Naive thymus-derived CD4-positive, alpha-beta T cell (primary cell): Measurements from ENCODE around the gene ZC3H12D. TPM values are rescaled to one million over a fixed set of nuclear protein-coding genes. Genes with fewer than 3 reads are reported as not detected.

ENCODE experiments used
- ATAC-seq: fragments of 150-1000 bp; cut with Tn5 transposase; 2 replicates; pipeline ENCODE4 v1.10.0; 2021; ENCODE audit warnings: mild to moderate bottlenecking, moderate library complexity
- CTCF ChIA-PET: fragments of 350-600 bp; sonication (Branson Sonifier 250); formaldehyde crosslinking; loops from one replicate; lab custom pipeline; 2021; ENCODE audit warnings: antibody characterized with exemption; lab: Charles Lee
- POLR2A ChIA-PET: fragments of 350-600 bp; sonication (Branson Sonifier 250); formaldehyde crosslinking; loops from one replicate; lab custom pipeline; 2021; ENCODE audit warnings: antibody characterized with exemption, inconsistent platforms; lab: Charles Lee
- DNase-seq, 9 donors: peaks; one replicate each; pipeline versions ENCODE4 v3.0.0 to v3.0.0-alpha.2; 2020 to 2022; ENCODE audit warnings: mixed read lengths in 1 of 9
- H3K27ac ChIP-seq: one replicate; pipeline ENCODE4 v1.7.0; 2013; ENCODE audit warnings: mild to moderate bottlenecking, low read depth, low read length, moderate library complexity
- H3K27me3 ChIP-seq, 2 donors: one replicate each; pipeline ENCODE4 v1.7.0; 2013; ENCODE audit warnings: low read length in 2 of 2, mild to moderate bottlenecking in 2 of 2, moderate library complexity in 2 of 2; ENCODE audit not compliant: control insufficient read depth in 2 of 2, insufficient read depth in 2 of 2
- H3K36me3 ChIP-seq, 3 experiments: 1 replicate in 2 of 3; 2 replicates in 1 of 3; pipeline ENCODE4 v1.7.0; 2013; ENCODE audit warnings: low read length in 3 of 3, mild to moderate bottlenecking in 3 of 3, moderate library complexity in 1 of 3; ENCODE audit not compliant: insufficient read depth in 3 of 3, control insufficient read depth in 2 of 3
- H3K4me1 ChIP-seq, 2 donors: one replicate each; pipeline ENCODE4 v1.7.0; 2013; ENCODE audit warnings: low read length in 2 of 2, mild to moderate bottlenecking in 2 of 2, moderate library complexity in 1 of 2; ENCODE audit not compliant: control insufficient read depth in 2 of 2, insufficient read depth in 2 of 2
- H3K4me3 ChIP-seq: 2 replicates; pipeline ENCODE4 v1.7.0; 2013; ENCODE audit warnings: mild to moderate bottlenecking, low read length
- H3K9me3 ChIP-seq, 3 experiments: 1 replicate in 2 of 3; 2 replicates in 1 of 3; pipeline ENCODE4 v1.7.0; 2013; ENCODE audit warnings: low read length in 3 of 3; ENCODE audit not compliant: control insufficient read depth in 2 of 3
- H3K27ac Mint-ChIP-seq, 9 donors: one replicate each; pipeline ENCODE4 v1.8.0; 2020 to 2022; ENCODE audit warnings: mixed read lengths in 9 of 9, mild to moderate bottlenecking in 8 of 9, moderate library complexity in 5 of 9, inconsistent platforms in 2 of 9
- H3K27me3 Mint-ChIP-seq, 5 donors: one replicate each; pipeline ENCODE4 v1.8.0; 2021 to 2022; ENCODE audit warnings: mixed read lengths in 5 of 5, mild to moderate bottlenecking in 1 of 5
- H3K36me3 Mint-ChIP-seq, 5 donors: one replicate each; pipeline ENCODE4 v1.8.0; 2020 to 2022; ENCODE audit warnings: mixed read lengths in 5 of 5, mild to moderate bottlenecking in 3 of 5, inconsistent platforms in 1 of 5
- H3K4me1 Mint-ChIP-seq, 7 donors: one replicate each; pipeline ENCODE4 v1.8.0; 2020 to 2022; ENCODE audit warnings: mixed read lengths in 7 of 7, mild to moderate bottlenecking in 3 of 7, inconsistent platforms in 1 of 7
- H3K4me3 Mint-ChIP-seq, 10 donors: one replicate each; pipeline ENCODE4 v1.8.0; 2020 to 2022; ENCODE audit warnings: mild to moderate bottlenecking in 10 of 10, mixed read lengths in 10 of 10, moderate library complexity in 6 of 10, inconsistent platforms in 2 of 10
- H3K9me3 Mint-ChIP-seq, 11 donors: one replicate each; pipeline ENCODE4 v1.8.0; 2020 to 2022; ENCODE audit warnings: mixed read lengths in 11 of 11, mild to moderate bottlenecking in 4 of 11, inconsistent platforms in 1 of 11, moderate library complexity in 1 of 11
- intact Hi-C, 2 donors: fragments of 100-400 bp; cut with micrococcal nuclease; formaldehyde crosslinking; loops; one replicate each; pipeline ENCODE4 v1.15.1; 2023
- polyA plus RNA-seq, 2 donors: library from polyadenylated mRNA; unstranded; fragments of 300-500 nt; fragmentation: Illumina TruSeq; gene quantifications; one replicate each; pipeline ENCODE4 v1.2.3, GENCODE V29; 2021
- total RNA-seq, 6 experiments: library from RNA in 5 of 6; stranded (reverse) in 5 of 6; gene quantifications; 1 replicate in 5 of 6; 2 replicates in 1 of 6; pipeline ENCODE4 v1.2.3 and lab custom pipeline; 2021 to 2026

Gene ZC3H12D
- 10 to 100 TPM; 30.1 to 85.6 (median 74.1) TPM for total RNA-seq
- polyA plus RNA-seq = 1 to 10 TPM; 1.8 to 2.3 TPM
- total RNA-seq (lab: John Stamatoyannopoulos, UW) = 101 reads per million, percentile 84 among the genes with 10 or more reads in this experiment

DNA sequence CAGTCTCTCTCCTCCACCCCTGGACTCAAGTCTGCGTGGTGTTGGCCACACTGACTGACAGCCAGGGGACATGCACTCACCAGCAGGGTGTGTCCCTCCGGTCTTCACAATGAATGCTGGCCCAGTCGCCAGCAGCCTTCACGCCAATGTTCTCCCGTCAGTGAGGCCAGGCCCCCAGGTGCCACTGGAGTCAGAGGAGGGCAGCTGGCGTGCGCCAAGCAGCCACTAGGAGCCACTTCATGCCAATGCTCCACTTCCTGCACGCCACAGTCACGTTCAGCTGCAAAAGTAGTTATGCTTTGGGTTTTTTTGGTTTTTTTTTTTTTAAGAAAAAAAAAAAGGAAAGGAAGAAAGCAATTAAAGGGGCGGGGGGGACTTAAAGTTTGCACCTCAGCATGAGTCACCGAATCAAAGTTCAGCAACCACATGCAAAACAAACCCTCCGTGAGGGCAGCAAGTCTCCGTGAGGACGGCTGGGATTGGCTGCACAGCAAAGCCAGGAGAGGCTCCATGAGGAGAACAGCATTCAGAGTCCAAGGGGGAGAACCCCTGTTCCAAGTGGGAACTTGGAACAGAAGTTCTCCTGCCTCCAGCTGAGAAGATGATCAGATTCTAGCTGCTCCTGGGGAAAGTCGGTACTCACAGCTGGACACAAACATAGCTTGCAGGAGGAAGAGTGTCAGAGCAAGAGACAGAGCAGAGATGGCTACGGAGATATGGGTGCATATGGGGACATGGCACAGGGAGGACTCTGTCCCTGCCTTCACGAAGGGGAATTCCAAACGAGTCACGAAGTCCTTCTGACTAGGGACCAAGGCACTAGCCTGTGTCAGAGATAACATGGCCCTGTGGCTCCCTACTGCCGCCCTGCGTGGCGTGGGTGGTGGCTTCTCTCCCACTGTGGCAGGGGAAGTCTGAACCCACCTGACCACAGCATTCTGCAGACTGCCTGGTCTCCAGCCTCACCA, at the start of gene ZC3H12D:
Gene ZC3H12D, minus strand, starts transcription at position 282 of the 968 bp plus-strand sequence. CDS start 10,471 bp downstream, outside the sequence.
- H3K4me1 Mint-ChIP-seq = peaks cover 34 to 68% (median 57%) of the 10 kb centered on the region in 7 donors
- no peaks in the 10 kb centered on the region for H3K27me3 ChIP-seq
- no peaks in the 10 kb centered on the region for H3K9me3 Mint-ChIP-seq
- peak within 1 kb of the TSS; percentile 57 for H3K4me3 ChIP-seq
- H3K4me1 ChIP-seq = peaks cover 25 to 41% of the 10 kb centered on the region in 2 donors
- H3K27me3 Mint-ChIP-seq = no peaks in the 10 kb centered on the region
- peak; percentile 65 to 85 (median 79) for DNase-seq
- peak within 1 kb of the TSS; percentile 85 to 95 (median 92) for H3K4me3 Mint-ChIP-seq
- intact Hi-C loops = loop anchor here (1.0 to 2.0 kb wide), 8 partner anchors 10 to 81 kb away; partner anchors contain the start of genes GINM1 (in 1 of the 2) and PPIL4 (in 1 of the 2)
- peak within 1 kb of the TSS; percentile 90 for H3K27ac ChIP-seq
- H3K36me3 ChIP-seq = no peaks in the 10 kb centered on the region
- peak within 1 kb of the TSS; percentile 94 to 100 (median 98) for H3K27ac Mint-ChIP-seq
- peaks cover 0 to 24% (median 2%) of the 10 kb centered on the region in 5 donors for H3K36me3 Mint-ChIP-seq
- POLR2A ChIA-PET = interaction anchor here (0.6 to 1.9 kb wide), 10 partner anchors 14 to 419 kb away, joined by 3 to 6 read pairs (median 4); partner anchors contain the start of genes NUP43 and PPIL4
- no peaks in the 10 kb centered on the region for H3K9me3 ChIP-seq
- CTCF ChIA-PET = interaction anchor here (0.6 to 3.7 kb wide), 13 partner anchors 8 to 456 kb away, joined by 3 to 22 read pairs (median 5); partner anchors contain the start of gene PPIL4
- peak; percentile 83 for ATAC-seq

DNA sequence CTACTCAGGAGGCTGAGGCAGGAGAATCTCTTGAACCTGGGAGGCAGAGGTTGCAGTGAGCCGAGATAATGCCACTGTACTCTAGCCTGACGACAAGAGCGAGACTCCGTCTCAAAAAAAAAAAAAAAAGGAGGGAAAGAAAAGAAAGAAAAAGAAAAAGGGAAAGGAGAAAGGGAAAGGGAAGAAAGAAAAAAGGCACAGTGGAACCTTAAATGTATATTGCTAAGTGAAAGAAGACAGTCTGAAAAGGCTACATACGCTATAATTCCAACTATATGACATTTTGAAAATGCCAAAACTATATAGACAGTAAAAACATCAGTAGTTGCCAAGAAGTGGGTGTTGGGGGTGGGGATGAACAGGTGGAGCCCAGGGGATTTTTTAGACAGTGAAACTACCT, 44.8 kb upstream of the ZC3H12D start:
- Mint-ChIP-seq H3K4me3 (no peak overlapping the region), H3K9me3 (no peaks in the 10 kb centered on the region), H3K4me1 (peaks cover 4 to 11% (median 8%) of the 10 kb centered on the region in 7 donors), H3K27ac (peak overlapping the region in 1 of 9 donors; percentile 18), H3K36me3 (peaks cover 10 to 48% (median 29%) of the 10 kb centered on the region in 5 donors), H3K27me3 (no peaks in the 10 kb centered on the region)
- H3K36me3 ChIP-seq = peaks cover 5 to 83% (median 33%) of the 10 kb centered on the region in 3 experiments
- POLR2A ChIA-PET = no interaction called here
- CTCF ChIA-PET = no interaction called here
- intact Hi-C loops = no loop called here
- no peak for DNase-seq
- H3K27ac ChIP-seq = no peak overlapping the region
- no peak for ATAC-seq
- H3K4me3 ChIP-seq = no peak overlapping the region
- H3K9me3 ChIP-seq = no peaks in the 10 kb centered on the region
- no peaks in the 10 kb centered on the region for H3K4me1 ChIP-seq
- no peaks in the 10 kb centered on the region for H3K27me3 ChIP-seq

DNA sequence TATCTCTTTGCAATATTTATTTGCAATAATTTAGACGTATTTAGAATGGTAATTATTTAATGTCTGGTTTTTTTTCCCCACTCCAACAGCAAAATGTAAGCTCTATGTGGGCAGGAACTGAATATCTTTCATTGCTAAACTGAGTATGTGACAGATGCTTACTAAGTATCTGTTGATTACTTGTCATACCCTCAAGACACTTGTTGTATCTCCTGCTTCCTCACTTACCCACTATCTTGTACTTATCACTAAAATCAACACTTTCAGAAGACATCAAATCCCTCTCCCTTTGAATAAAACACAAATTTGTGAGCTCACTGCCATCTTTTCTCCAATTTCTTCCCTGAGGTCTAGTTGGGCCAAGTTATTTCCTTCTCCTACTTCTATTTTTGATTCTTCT, 30.7 kb upstream of the ZC3H12D start:
- H3K36me3 Mint-ChIP-seq = peaks cover 3 to 34% (median 23%) of the 10 kb centered on the region in 5 donors
- peak overlapping the region in 6 of 9 donors; percentile 33 to 85 (median 66) for H3K27ac Mint-ChIP-seq
- intact Hi-C loops = loop anchor here (5.0 kb wide), 2 partner anchors 283 to 958 kb away; no protein-coding TSS in a partner anchor
- peaks cover 8 to 38% (median 36%) of the 10 kb centered on the region in 7 donors for H3K4me1 Mint-ChIP-seq
- no peaks in the 10 kb centered on the region for H3K27me3 Mint-ChIP-seq
- ATAC-seq (no peak), DNase-seq (no peak)
- H3K4me1 ChIP-seq = peaks cover 7 to 12% of the 10 kb centered on the region in 2 donors
- H3K27me3 ChIP-seq = no peaks in the 10 kb centered on the region
- H3K9me3 ChIP-seq = no peaks in the 10 kb centered on the region
- CTCF ChIA-PET = interaction anchor here (1.0 to 5.2 kb wide), 13 partner anchors 9 to 487 kb away, joined by 3 to 43 read pairs (median 13); no protein-coding TSS in a partner anchor
- POLR2A ChIA-PET = interaction anchor here (2.0 to 4.1 kb wide), 2 partner anchors 12 to 20 kb away, joined by 7 to 32 read pairs; no protein-coding TSS in a partner anchor
- H3K9me3 Mint-ChIP-seq = no peaks in the 10 kb centered on the region
- H3K27ac ChIP-seq = peak overlapping the region; percentile 8
- H3K36me3 ChIP-seq = peaks cover 4 to 20% (median 10%) of the 10 kb centered on the region in 3 experiments
- H3K4me3 Mint-ChIP-seq = no peak overlapping the region
- H3K4me3 ChIP-seq = no peak overlapping the region

DNA sequence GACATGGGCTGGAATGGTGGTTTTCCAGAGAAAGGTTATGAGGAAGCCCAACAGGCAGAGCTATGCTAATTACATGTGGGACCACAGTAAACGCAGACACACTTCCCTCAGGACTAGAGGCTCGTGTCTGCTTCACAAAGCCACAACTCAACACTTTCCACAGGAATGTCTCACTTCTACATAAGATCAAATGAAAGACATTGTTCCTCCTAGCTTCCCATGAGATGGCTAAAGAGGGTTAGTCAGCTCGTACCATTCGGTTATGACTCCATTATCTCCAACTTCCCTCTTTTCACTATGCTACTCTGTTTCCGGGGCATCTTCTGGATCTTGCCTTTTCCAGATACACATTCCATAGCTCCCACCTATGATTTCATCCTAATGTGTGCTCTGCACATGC, 29.1 kb upstream of the ZC3H12D start:
- Histone ChIP-seq H3K4me1 (peaks cover 13 to 16% of the 10 kb centered on the region in 2 donors), H3K4me3 (no peak overlapping the region), H3K27me3 (no peaks in the 10 kb centered on the region), H3K36me3 (peaks cover 0 to 20% (median 4%) of the 10 kb centered on the region in 3 experiments), H3K9me3 (no peaks in the 10 kb centered on the region), H3K27ac (no peak overlapping the region)
- intact Hi-C loops = no loop called here
- no peaks in the 10 kb centered on the region for H3K27me3 Mint-ChIP-seq
- H3K36me3 Mint-ChIP-seq = peaks cover 3 to 40% (median 23%) of the 10 kb centered on the region in 5 donors
- H3K27ac Mint-ChIP-seq = peak overlapping the region in 7 of 9 donors; percentile 42 to 72 (median 56)
- no peaks in the 10 kb centered on the region for H3K9me3 Mint-ChIP-seq
- DNase-seq (no peak), ATAC-seq (peak; percentile 31)
- H3K4me1 Mint-ChIP-seq = peaks cover 8 to 44% (median 43%) of the 10 kb centered on the region in 7 donors
- CTCF ChIA-PET = interaction anchor here (1.0 to 5.2 kb wide), 8 partner anchors 9 to 433 kb away, joined by 3 to 37 read pairs (median 5); partner anchors contain the start of gene ZC3H12D
- no peak overlapping the region for H3K4me3 Mint-ChIP-seq
- POLR2A ChIA-PET = interaction anchor here (0.5 to 1.3 kb wide), 2 partner anchors 9 to 222 kb away, joined by 3 to 5 read pairs; no protein-coding TSS in a partner anchor

DNA sequence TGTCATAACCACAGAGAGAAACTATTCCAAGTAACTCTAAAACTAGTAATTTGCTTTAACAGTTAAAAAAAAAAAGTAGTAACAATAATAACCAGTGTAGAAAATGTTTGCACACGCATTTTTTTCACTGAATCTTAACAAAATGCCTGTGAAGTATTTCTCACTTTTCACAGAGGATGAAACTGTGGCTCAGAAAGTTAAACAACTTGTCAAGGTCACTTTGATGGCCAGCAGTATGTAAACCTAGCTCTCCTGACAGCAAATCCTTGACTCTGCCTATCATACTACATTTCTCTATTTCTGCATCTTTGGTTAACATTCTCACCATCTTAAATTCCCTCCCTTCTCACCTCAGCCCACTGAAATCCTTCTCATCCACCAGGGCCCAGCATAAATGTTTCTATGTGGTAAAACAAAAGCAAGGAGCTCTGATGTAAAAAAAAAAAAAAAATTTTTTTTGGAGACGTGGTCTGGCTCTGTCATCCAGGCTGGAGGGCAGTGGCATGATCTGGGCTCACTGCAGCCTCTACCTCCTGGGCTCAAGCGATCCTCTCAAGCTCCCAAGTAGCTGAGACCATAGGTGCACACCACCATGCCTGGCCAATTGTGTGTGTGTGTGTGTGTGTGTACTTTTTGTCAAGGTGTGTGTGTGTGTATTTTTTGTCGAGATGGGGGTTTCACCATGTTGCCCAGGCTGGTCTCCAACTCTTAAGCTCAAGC, 26.1 kb upstream of the ZC3H12D start:
- Mint-ChIP-seq H3K27ac (peak overlapping the region in 8 of 9 donors; percentile 36 to 90 (median 86)), H3K4me1 (peaks cover 11 to 44% (median 40%) of the 10 kb centered on the region in 7 donors), H3K4me3 (no peak overlapping the region), H3K9me3 (no peaks in the 10 kb centered on the region), H3K27me3 (no peaks in the 10 kb centered on the region), H3K36me3 (peaks cover 5 to 37% (median 22%) of the 10 kb centered on the region in 5 donors)
- ChIA-PET POLR2A (interaction anchor here (0.7 to 2.0 kb wide), 4 partner anchors 12 to 64 kb away, joined by 3 to 7 read pairs (median 4); no protein-coding TSS in a partner anchor), CTCF (interaction anchor here (0.6 to 2.4 kb wide), 4 partner anchors 24 to 442 kb away, joined by 3 to 7 read pairs (median 4); no protein-coding TSS in a partner anchor)
- Histone ChIP-seq H3K36me3 (peaks cover 0 to 15% (median 4%) of the 10 kb centered on the region in 3 experiments), H3K27ac (no peak overlapping the region), H3K27me3 (no peaks in the 10 kb centered on the region), H3K4me1 (peaks cover 11 to 17% of the 10 kb centered on the region in 2 donors), H3K4me3 (no peak overlapping the region), H3K9me3 (no peaks in the 10 kb centered on the region)
- DNase-seq (no peak), ATAC-seq (no peak)
- intact Hi-C loops = no loop called here
